ENCODE data around the gene CBY1. TPM values are rescaled to one million over a fixed set of nuclear protein-coding genes. Genes with fewer than 3 reads are reported as not detected.
"Not testable (repeated sequence)": the region's sequence is repeated elsewhere in the genome, so short reads cannot be mapped to it uniquely, and the experiment has no call there.

Gene CBY1
- total RNA-seq, 3 donors from 2014 or later, result 18.1 to 21.1 (median 20.0) TPM

DNA sequence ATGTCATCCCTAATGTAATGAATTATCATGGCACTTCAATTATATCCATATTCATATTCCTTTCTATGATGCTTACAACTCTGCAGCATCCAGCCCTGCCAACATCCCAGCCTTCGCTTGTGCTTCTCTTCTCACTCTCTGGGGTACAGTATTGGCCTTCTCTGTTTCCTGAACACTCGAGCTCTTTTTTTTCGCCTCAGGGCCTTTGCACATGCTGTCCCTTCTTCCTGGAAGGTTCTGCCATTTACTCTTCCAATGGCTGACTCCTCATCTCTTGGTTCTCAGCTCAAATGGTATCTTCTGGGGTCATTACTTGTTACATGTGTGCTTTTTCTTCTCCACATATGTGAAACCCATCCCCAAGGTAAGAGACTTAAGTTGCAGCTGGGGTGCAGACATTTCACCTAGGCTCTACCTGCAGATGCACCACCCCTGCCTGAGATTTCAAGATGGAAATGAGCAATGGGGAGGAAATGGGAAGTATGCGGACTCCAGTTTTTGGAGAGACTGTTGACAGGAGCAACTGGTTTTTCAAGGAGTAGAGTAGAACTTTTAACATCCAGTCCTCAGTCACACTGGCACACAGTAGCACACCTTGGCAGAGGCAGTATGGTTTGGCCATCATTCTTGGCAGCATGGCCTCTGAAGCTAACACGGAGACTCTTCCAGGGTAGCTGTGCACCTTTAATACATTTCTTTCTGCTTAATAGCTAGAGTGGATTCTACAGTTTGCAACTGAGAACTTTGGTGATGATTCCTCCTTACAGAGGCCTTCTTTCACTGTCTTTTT is 44.0 kb upstream of the CBY1 start:
- H3K4me1 ChIP-seq, result no peaks in the 10 kb centered on the region
- H3K27me3 ChIP-seq, result no peaks in the 10 kb centered on the region
- H3K9me3 ChIP-seq, result no peaks in the 10 kb centered on the region
- intact Hi-C loops (cut with DNase I; ENCODE audit: low total_unique reads), result no loop called here
- peak in 1 of 2 donors; percentile 65 for DNase-seq (ENCODE audit: low spot score in 2 of 2)
- H3K36me3 ChIP-seq, result no peaks in the 10 kb centered on the region
- H3K27ac ChIP-seq, result peak overlapping the region in 1 of 2 donors; percentile 21
- H3K4me3 ChIP-seq, result no peak overlapping the region
- TF ChIP-seq CTCF (IDR thresholded peaks at IDR 0.05) (no peak), POLR2AphosphoS5 (IDR thresholded peaks at IDR 0.05) (no peak), POLR2A (IDR thresholded peaks at IDR 0.05) (no peak)

DNA sequence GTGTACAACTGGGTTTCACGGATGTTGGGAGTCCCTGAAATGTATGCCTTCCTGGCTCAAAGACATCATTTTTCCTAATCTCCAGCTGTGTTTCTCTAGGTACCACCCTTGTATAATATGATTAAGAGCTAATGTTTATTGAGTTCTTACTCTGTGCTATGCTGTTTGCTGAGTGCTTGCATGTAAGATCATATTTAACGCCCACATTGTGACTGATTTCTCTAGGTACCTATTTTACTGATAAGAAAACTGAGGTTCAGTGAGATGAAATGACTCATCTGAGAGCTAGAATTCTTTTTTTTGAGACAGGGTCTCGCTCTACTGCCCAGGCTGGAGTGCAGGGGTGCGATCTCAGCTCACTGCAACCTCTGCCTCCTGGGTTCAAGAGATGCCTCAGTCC is 42.9 kb upstream of the CBY1 start:
- no peaks in the 10 kb centered on the region for H3K4me1 ChIP-seq
- peaks cover 0 to 7% of the 10 kb centered on the region in 2 donors for H3K9me3 ChIP-seq
- TF ChIP-seq POLR2AphosphoS5 (IDR thresholded peaks at IDR 0.05) (no peak), CTCF (IDR thresholded peaks at IDR 0.05) (no peak), POLR2A (IDR thresholded peaks at IDR 0.05) (no peak)
- no peaks in the 10 kb centered on the region for H3K27me3 ChIP-seq
- no peaks in the 10 kb centered on the region for H3K36me3 ChIP-seq
- no peak overlapping the region for H3K4me3 ChIP-seq
- H3K27ac ChIP-seq, result no peak overlapping the region
- intact Hi-C loops (cut with DNase I; ENCODE audit: low total_unique reads), result no loop called here
- DNase-seq (ENCODE audit: low spot score in 2 of 2), result no peak

GRCh38 chr22:38614332-38615063 is 41.9 kb upstream of the CBY1 start:
- Histone ChIP-seq H3K4me1 (no peaks in the 10 kb centered on the region), H3K27me3 (no peaks in the 10 kb centered on the region), H3K36me3 (no peaks in the 10 kb centered on the region), H3K27ac (peak overlapping the region in 1 of 2 donors; percentile 62), H3K9me3 (peaks cover 0 to 7% of the 10 kb centered on the region in 2 donors), H3K4me3 (no peak overlapping the region)
- intact Hi-C loops (cut with DNase I; ENCODE audit: low total_unique reads), result no loop called here
- no peak for DNase-seq (ENCODE audit: low spot score in 2 of 2)
- TF ChIP-seq POLR2AphosphoS5 (IDR thresholded peaks at IDR 0.05), result no peak
- TF ChIP-seq CTCF (IDR thresholded peaks at IDR 0.05), result no peak
- no peak for TF ChIP-seq POLR2A (IDR thresholded peaks at IDR 0.05)

DNA sequence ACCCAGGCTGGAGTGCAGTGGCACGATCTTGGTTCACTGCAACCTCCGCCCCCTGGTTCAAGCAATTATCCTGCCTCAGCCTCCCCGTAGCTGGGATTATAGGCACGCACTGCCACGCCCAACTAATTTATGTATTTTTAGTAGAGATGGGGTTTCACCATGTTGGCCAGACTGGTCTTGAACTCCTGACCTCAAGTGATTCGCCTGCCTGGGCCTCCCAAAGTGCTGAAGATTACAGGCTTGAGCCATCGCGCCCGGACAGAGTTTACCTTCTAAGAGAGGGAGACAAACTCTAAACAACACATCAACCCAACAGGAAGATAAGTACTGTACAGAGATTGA is 41.4 kb upstream of the CBY1 start:
- DNase-seq (ENCODE audit: low spot score in 2 of 2); H3K27me3 ChIP-seq; intact Hi-C loops (cut with DNase I; ENCODE audit: low total_unique reads); H3K9me3 ChIP-seq; H3K4me3 ChIP-seq; H3K4me1 ChIP-seq; H3K36me3 ChIP-seq: not testable (repeated sequence)
- H3K27ac ChIP-seq, result peak overlapping the region; percentile 25 to 62

DNA sequence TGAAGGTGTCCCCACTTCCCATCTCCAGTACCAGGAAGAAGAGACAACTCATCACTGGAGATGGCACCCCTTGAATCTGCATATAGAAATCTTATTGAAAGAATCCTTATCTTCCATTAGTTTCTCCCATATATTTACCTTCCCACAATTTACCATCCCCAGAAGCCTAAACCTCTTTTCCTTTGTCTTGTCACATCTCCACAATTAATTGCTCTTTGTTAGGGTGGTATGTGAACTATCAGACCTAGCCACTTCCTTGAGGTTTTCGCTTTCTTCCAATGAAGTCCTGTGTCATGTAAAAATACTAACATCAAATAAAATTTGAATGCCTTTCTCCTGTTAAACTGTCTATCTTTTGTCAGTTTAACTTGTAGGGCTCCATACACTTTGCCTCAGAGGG is 38.2 kb upstream of the CBY1 start:
- no peak for DNase-seq (ENCODE audit: low spot score in 2 of 2)
- Histone ChIP-seq H3K4me1 (no peaks in the 10 kb centered on the region), H3K4me3 (no peak overlapping the region), H3K27ac (no peak overlapping the region), H3K36me3 (no peaks in the 10 kb centered on the region), H3K9me3 (peaks cover 0 to 7% of the 10 kb centered on the region in 2 donors), H3K27me3 (no peaks in the 10 kb centered on the region)
- TF ChIP-seq POLR2AphosphoS5 (IDR thresholded peaks at IDR 0.05) (no peak), POLR2A (IDR thresholded peaks at IDR 0.05) (no peak), CTCF (IDR thresholded peaks at IDR 0.05) (no peak)
- intact Hi-C loops (cut with DNase I; ENCODE audit: low total_unique reads), result no loop called here

Data from breast epithelium (tissue), 4 donors.